ENCODE data around the gene TUB.

- TF ChIP-seq CTCF (conservative IDR thresholded peaks at IDR 0.05; ENCODE audit: low read depth, low read length) (no peak), EZH2 (IDR thresholded peaks at IDR 0.05; ENCODE audit: borderline replicate concordance, low read depth, low read length, poor library complexity, severe bottlenecking) (no peak)
These were observed 44.8 kb upstream of the TUB start for GRCh38 chr11:8036002-8036802.

All from A673 (cell line).